IPS DF 4.7 (cell line): Measurements from ENCODE around the gene TRIM2.
"Not testable (repeated sequence)": the region's sequence is repeated elsewhere in the genome, so short reads cannot be mapped to it uniquely, and the experiment has no call there.

Source experiments
- DNase-seq: peaks from one replicate; pipeline ENCODE4 v3.0.0-alpha.2; 2013; ENCODE audit warnings: low spot score; ENCODE audit errors: extremely low read depth

The TRIM2 gene

DNA sequence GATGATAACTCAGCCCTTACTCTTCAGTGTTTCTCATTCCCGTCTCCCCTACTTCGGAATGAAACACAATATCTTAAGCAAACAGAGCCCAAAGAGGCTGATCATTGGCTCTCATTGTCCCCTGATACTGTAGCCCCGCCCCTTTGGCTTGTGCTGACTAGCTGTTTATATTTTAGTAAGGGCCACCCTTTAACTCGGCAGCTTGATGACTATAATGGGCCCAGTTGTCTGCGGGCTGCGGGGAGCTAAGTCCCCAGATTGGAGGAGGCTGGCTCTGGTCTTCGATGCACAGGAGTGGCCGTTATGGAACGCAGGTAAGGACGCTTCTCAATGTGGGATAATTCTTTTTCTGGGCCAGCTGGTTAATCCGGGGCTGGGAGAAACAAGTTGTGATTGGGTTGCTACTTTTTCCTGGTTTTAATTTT lies at the start of gene TRIM2:
Gene TRIM2, plus strand, starts transcription at position 197 of the 425 bp plus-strand sequence. Its CDS starts 88 bp downstream, at position 285.
- no peak for DNase-seq

- DNase-seq, result no peak
Measured at GRCh38 chr4:153155686-153156085, 48.6 kb upstream of the TRIM2 start.

DNA sequence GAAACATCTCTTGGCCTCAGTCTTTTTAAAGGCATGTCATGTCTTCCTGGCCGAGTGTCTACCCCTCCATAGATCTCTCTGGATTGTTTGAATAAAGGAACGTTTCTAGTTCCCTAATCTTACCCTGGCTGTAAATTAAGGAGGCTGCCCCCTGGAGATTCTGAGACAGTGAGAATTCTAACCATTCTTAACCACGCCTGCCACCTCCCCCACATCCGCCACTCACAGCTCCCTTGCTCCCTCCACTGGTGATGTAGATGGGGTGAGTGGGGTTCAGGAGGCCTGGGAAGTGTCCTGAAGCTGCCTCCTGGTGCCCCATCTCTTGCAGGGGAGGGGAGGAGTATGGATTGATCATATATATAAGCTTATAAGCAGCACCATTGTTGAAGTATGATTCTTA lies 48.0 kb upstream of the TRIM2 start:
- DNase-seq, result no peak

DNA sequence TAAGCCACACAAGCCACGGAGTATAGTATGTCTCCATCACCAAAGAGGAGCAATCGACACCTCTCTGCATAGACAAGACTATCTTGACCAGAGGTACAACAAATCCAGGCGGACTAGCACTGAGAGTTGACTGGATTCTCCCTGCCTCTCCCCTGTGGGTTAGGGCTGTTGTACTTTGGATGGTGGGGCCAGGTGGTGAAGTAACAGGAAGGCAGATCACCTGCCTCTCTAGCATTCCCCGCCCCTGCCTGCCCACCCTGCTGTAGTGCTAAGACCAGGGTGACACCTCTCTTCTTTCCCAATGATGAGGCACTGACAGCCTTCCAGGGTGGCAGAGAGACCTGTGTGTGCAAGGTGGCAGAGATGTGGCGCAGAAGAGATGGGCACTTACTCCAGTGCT lies 47.5 kb upstream of the TRIM2 start:
- no peak for DNase-seq

DNA sequence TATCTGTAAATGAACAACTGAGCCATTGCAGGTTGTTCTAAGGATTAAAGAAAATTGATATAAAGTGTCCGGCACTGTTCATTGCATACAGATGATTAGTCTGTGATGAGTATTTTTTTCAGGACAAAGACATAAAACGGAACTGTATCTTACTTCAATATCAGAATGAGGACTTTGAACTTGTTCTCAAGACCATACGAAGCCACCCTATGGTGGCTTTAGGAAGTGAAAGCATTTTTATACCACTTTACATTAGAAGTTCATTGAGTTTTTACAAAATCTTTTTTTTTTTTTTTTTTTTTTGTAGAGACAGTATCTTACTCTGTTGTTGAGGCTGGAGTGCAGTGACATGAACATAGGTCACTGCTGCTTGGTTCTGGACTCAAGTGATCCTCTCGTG lies 45.2 kb upstream of the TRIM2 start:
- DNase-seq, result no peak

- no peak for DNase-seq
Measured at GRCh38 chr4:153159728-153160221, 44.5 kb upstream of the TRIM2 start.

- DNase-seq, result no peak
Measured at GRCh38 chr4:153160821-153161220, 43.4 kb upstream of the TRIM2 start.

DNA sequence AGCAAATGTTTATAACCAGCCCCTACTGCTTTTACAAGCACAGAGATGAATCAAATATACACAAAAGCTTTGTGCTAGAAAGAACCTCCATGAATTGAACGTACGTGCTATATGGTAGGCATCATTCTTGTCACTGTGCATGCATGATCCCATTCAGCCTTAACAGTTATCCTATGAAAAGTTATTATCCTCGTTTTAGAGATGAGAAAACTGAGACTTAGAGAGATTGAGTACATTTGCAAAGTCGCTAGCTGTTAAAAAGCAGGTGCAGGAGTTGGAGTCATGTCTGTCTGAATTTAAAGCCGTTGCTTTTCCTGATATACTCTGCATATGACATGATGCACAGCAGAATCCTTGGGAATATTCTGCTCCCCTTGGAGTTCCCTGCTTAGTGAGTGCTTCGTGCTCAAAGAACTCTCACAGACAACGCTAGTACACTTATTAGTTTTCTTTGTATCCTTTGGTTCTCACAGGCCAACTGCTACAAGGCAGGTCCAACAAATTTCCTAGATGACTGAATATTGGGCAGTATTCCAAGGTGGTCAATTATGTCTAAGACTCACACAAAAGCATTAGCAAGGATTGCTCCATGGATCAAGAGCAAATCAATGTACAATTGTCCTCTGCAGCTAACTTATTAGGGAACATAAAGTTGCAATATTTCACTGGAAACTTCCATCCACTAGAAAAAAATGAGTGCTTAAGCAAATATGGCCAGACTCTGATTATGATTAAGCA lies 42.8 kb upstream of the TRIM2 start:
- DNase-seq, result no peak

DNA sequence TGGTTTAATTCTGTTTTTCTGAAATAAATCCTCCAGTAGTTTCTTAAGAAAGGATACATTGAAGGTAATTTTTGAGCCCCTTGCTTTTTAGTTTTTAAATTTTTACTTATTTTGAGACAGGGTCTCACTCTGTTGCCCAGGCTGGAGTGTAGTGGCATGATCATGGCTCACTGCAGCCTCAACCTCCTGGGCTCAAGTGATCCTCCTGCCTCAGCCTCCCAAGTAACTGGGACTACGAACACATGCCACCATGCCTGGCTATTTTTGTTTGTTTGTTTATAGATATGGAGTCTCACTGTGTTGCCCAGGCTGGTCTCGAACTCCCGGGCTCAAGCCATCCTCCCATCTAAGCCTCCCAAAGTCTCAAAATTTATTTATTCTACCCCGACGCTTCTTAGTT lies 39.0 kb upstream of the TRIM2 start:
- not testable (repeated sequence) for DNase-seq

GRCh38 chr4:153166716-153167501 lies 37.3 kb upstream of the TRIM2 start:
- DNase-seq, result no peak

DNA sequence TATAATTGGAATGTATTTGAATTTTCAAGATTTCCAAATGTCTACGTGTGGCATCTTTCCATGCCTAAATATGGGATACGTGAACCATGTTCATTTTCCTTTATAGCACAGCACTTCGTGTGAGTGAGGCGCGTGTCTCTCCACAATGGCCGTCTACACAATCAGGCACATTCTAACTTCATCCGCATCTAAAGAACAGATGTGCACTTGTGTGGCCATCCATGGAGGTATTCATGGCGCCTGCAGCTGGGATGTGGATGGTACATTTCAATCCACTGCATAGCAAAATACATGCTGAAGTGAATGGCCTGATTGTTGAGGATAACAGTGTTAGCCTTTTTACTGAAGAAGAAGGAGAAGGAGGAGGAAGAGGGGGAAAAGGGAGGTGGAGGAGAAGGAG lies 34.5 kb upstream of the TRIM2 start:
- no peak for DNase-seq

DNA sequence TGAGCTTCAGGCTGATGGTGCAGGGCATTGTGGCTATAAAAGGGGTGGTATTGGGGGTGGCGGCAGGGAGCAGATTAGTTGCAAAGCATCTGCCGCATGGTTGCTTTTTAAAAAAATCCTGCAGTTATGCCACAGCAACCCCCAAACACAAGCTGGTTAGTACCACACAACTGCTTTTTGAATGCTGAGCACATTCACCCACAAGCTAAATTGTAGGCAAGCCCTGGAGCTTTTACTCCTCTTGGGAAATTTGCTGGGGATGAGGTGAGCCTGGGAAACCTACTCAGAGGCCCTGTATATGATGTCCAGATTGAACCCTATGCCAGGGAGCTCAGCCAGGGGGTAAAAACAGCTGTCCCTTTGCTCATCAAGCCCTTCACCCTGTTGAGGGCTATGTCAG lies 33.8 kb upstream of the TRIM2 start:
- DNase-seq, result no peak

DNA sequence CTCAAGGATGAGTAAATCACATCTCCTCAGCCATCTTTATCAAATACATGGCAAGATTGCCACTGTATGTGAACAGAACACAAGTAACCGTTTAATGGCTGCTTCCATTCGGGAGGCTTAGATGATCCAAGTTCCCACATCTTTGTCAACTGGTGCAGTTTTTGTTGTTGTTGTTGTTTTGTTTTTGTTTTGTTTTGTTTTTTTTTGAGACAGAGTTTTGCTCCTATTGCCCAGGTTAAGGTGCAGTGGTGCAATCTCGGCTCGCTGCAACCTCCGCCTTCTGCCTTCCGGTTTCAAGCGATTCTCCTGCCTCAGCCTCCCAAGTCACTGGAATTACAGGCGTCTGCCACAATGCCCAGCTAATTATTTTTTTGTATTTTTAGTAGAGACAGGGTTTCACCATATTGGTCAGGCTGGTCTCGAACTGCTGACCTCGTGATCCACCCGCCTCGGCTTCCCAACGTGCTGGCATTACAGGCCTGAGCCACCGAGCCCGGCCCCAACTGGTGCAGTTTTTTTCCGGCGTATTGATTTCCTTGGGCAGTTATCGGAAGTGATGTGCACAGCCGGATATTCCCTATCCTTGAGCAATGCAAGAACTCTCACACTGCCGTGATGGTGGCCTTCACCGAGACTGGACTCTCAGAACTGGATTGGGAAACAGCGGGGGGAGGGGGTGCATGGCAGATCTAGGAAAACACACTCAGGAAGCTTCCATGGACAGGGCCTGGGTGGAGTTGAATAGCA lies 29.2 kb upstream of the TRIM2 start:
- DNase-seq, result no peak

DNA sequence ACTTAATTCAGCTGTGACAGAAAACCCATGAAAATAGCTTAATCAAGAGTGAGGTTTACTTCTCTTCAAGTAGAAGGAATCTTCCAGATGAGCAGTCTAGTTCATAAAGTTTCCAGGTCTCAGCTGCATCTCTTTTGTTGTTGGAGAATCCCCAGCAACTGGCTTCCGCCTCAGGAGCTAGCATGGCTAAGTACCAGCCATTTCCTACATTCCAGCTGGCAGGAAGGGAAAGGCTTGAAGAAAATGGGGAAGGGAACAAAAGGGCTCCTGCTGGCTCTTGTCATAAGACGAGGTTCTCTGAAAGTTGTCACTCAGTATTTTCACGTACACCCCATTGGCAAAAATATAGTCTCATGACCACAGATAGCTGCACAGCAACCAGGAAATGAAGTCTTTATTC lies 27.3 kb upstream of the TRIM2 start:
- DNase-seq, result no peak

DNA sequence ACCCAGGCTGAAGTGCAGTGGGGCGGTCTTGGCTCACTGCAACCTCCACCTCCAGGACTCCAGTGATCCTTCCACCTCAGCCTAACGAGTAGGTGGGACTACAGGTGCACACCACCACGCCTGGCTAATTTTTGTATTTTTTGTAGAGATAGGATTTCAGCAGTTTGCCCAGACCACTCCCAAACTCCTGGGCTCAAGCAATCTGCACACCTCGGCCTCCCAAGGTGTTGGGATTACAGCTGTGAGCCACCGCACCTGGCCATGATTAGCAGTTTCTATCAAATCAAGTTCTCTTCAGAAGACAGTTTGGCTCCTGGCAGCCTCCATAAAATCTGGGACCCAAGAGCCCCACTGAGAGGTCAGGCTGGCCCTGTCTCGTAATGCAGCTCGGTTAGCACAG lies 26.4 kb upstream of the TRIM2 start:
- DNase-seq, result no peak

- DNase-seq, result no peak
Measured at GRCh38 chr4:153179100-153179499, 25.1 kb upstream of the TRIM2 start.

DNA sequence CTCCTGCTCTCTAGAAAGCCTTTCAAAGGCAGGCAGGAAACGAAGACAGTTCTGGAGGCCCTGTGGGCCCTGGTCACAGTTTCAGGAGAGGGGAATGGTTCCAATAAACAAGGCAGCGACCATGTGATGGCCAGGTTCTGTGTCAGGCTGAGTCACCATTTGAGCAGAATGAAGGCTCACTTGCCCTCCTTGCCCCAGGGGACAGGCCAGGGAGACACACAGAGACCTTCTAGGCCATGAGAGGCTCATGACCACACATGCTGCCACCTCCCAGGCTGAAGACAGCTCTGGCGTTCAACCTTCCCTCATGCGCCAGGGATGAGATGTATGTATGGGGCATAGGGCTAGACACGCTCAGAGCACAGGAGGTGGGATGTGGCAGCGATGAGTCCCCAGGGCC lies 22.9 kb upstream of the TRIM2 start:
- DNase-seq, result no peak

DNA sequence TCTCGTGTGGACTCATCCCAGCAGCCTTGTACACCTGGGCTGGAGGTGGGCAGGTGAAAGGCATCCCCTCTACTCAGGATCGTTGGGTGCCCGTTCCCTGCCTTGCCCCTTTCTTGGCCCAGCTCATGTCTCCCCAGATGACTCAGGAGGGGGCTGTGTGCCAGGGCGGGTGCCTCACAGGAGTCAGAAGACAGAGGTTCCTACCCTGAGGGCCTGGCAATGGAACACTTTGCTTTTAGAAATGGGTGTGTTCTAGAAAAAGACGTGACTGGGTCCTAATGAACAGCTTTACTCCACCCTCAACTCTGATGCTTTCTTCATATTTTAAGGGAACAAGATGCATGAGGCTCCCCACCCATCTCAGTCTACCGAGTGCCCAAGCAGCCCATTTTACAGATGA lies 22.5 kb upstream of the TRIM2 start:
- DNase-seq, result no peak

GRCh38 chr4:153183146-153183545 lies 21.1 kb upstream of the TRIM2 start:
- no peak for DNase-seq

DNA sequence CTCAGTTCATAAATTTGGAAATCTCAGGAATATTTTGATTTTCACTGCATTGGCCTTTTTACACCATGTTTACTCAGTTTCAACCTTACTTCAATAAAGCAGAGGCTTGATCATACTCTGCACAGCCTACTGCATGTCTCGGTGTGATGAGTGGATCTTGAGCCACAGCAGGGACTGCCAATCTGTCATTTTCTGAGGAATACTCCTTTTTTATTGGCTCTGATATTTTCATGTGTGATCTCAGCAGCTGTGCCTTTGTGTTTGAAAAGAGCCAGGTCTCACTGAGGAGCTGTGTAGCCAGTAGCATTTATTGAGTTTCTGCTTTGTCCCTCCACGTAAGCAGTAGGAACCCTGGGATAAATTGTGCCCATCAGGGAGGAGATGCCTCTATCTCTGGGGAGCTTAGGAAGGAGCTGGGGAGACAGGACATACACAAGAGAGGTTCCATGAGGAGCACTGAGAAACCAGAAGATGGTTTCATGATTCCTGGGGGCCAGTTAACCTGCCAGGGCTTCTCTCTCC lies 18.9 kb upstream of the TRIM2 start:
- no peak for DNase-seq

DNA sequence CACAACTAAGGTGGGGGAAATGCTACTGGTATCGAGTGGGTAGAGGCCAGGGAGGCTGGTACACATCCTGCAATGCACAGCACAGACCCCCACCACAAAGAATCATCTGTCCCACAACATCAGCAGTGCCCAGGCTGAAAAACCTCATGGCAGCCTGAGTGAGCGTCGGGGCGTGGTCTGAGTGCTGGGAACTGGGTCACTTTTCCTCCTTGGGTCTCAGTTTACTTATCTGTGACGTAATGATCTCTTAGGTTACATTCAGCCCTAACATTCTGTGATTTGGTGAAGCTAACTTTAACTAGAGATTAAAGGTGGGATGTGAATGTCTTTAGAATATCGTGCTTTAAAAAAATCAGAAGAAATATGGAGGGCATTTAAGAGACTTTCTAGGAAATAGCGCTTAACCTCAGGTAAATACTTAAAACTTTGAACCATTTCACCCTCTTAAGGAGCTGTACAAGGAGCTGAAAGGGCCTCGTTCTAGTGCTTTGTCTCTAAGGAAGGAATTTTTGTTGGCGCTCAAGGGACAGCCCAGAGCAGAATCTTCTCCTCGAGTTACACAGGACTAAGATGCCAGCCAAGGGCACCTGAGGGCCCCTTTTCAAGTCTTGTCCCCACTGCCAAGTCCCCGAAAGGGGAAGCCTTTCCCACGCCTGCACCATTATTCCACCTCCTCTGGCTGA lies 18.1 kb upstream of the TRIM2 start:
- DNase-seq, result no peak
